Ectodermal cell (in vitro differentiated cells): ENCODE data around the gene B3GNT7. TPM values are rescaled to one million over a fixed set of nuclear protein-coding genes. Genes with fewer than 3 reads are reported as not detected.
"Not testable (repeated sequence)": the region's sequence is repeated elsewhere in the genome, so short reads cannot be mapped to it uniquely, and the experiment has no call there.

Source experiments
- H3K27ac ChIP-seq: 2 replicates; pipeline ENCODE4 v1.7.0; 2013; ENCODE audit warnings: mild to moderate bottlenecking, low read depth, low read length; ENCODE audit not compliant: insufficient read depth, poor library complexity, severe bottlenecking
- H3K27me3 ChIP-seq: 2 replicates; pipeline ENCODE4 v1.7.0; 2013; ENCODE audit warnings: mild to moderate bottlenecking, low read length; ENCODE audit not compliant: insufficient read depth, control insufficient read depth, poor library complexity, severe bottlenecking
- H3K36me3 ChIP-seq: one replicate; pipeline ENCODE4 v1.7.0; 2013; ENCODE audit warnings: low read length; ENCODE audit not compliant: control insufficient read depth, insufficient read depth
- H3K4me1 ChIP-seq: one replicate; pipeline ENCODE4 v1.7.0; 2013; ENCODE audit warnings: low read length; ENCODE audit not compliant: control insufficient read depth, insufficient read depth
- H3K4me3 ChIP-seq: 2 replicates; pipeline ENCODE4 v1.7.0; 2013; ENCODE audit warnings: low read depth, low read length, control low read depth; ENCODE audit not compliant: insufficient read depth
- H3K9me3 ChIP-seq: 2 replicates; pipeline ENCODE4 v1.7.0; 2013; ENCODE audit warnings: mild to moderate bottlenecking, low read length, moderate library complexity; ENCODE audit not compliant: control insufficient read depth
- WGBS, 2 experiments: methylation state at CpG; one replicate each; pipeline ENCODE4 v1.1.7; 2013; ENCODE audit warnings: missing lambda C conversion rate in 2 of 2; 5-methylcytosine and 5-hydroxymethylcytosine counted together
- polyA plus RNA-seq, 4 experiments: library from polyadenylated mRNA; stranded (reverse); fragments of 50-300 nt; gene quantifications; one replicate each; pipeline ENCODE4 v1.2.3, GENCODE V29; 2013

The B3GNT7 gene
- 1.0 TPM for polyA plus RNA-seq (2013, experiment 1 of 4)
- 1.3 TPM for polyA plus RNA-seq (2013, experiment 2 of 4)
- 0.85 TPM for polyA plus RNA-seq (2013, experiment 3 of 4)
- 1.1 TPM for polyA plus RNA-seq (2013, experiment 4 of 4)

- 3% methylated on average over 93 to 95 of the region's 95 CpGs for WGBS, 2 experiments
- no peak within 1 kb of the TSS for H3K27ac ChIP-seq
- H3K9me3 ChIP-seq, result no peaks in the 10 kb centered on the region
- H3K4me3 ChIP-seq, result peak within 1 kb of the TSS; percentile 30
- peaks cover 6% of the 10 kb centered on the region for H3K4me1 ChIP-seq
- peaks cover 35% of the 10 kb centered on the region for H3K27me3 ChIP-seq
- H3K36me3 ChIP-seq, result no peaks in the 10 kb centered on the region
These were observed at the start of gene B3GNT7 for GRCh38 chr2:231395188-231396057. B3GNT7 (plus strand) TSS chr2:231395710; CDS start chr2:231395804, 94 bp downstream.

GRCh38 chr2:231347081-231347480 lies 48.4 kb upstream of the B3GNT7 start:
- Histone ChIP-seq H3K27ac (no peak overlapping the region), H3K27me3 (no peaks in the 10 kb centered on the region), H3K4me1 (peaks cover 8% of the 10 kb centered on the region), H3K4me3 (no peak overlapping the region), H3K36me3 (no peaks in the 10 kb centered on the region), H3K9me3 (no peaks in the 10 kb centered on the region)
- 92 to 93% methylated on average over 5 of the region's 5 CpGs for WGBS, 2 experiments

GRCh38 chr2:231347638-231348037 lies 47.9 kb upstream of the B3GNT7 start:
- H3K4me1 ChIP-seq, result peaks cover 2% of the 10 kb centered on the region
- H3K27me3 ChIP-seq, result no peaks in the 10 kb centered on the region
- WGBS, 2 experiments, result 96 to 97% methylated on average over 1 of the region's 1 CpG
- H3K27ac ChIP-seq, result no peak overlapping the region
- no peaks in the 10 kb centered on the region for H3K9me3 ChIP-seq
- H3K4me3 ChIP-seq, result no peak overlapping the region
- H3K36me3 ChIP-seq, result no peaks in the 10 kb centered on the region

GRCh38 chr2:231348173-231348572 lies 47.3 kb upstream of the B3GNT7 start:
- Histone ChIP-seq H3K4me1 (no peaks in the 10 kb centered on the region), H3K4me3 (no peak overlapping the region), H3K36me3 (no peaks in the 10 kb centered on the region), H3K27ac (no peak overlapping the region), H3K27me3 (no peaks in the 10 kb centered on the region), H3K9me3 (no peaks in the 10 kb centered on the region)
- WGBS, 2 experiments, result 62 to 73% methylated on average over 2 of the region's 2 CpGs

- WGBS, 2 experiments, result 90% methylated on average over 4 to 5 of the region's 5 CpGs
- no peak overlapping the region for H3K27ac ChIP-seq
- H3K36me3 ChIP-seq, result no peaks in the 10 kb centered on the region
- H3K4me3 ChIP-seq, result no peak overlapping the region
- H3K27me3 ChIP-seq, result no peaks in the 10 kb centered on the region
- H3K9me3 ChIP-seq, result no peaks in the 10 kb centered on the region
- no peaks in the 10 kb centered on the region for H3K4me1 ChIP-seq
These were observed 46.7 kb upstream of the B3GNT7 start for GRCh38 chr2:231348704-231349373.

- H3K36me3 ChIP-seq, H3K27me3 ChIP-seq, H3K4me1 ChIP-seq, H3K27ac ChIP-seq, H3K4me3 ChIP-seq, H3K9me3 ChIP-seq: not testable (repeated sequence)
- 90 to 96% methylated on average over 10 of the region's 10 CpGs for WGBS, 2 experiments
These were observed 46.2 kb upstream of the B3GNT7 start for GRCh38 chr2:231349374-231349735.

GRCh38 chr2:231351648-231352047 lies 43.9 kb upstream of the B3GNT7 start:
- no peaks in the 10 kb centered on the region for H3K36me3 ChIP-seq
- 91 to 95% methylated on average over 4 of the region's 5 CpGs for WGBS, 2 experiments
- H3K27ac ChIP-seq, result no peak overlapping the region
- peaks cover 11% of the 10 kb centered on the region for H3K4me1 ChIP-seq
- H3K4me3 ChIP-seq, result no peak overlapping the region
- H3K27me3 ChIP-seq, result no peaks in the 10 kb centered on the region
- no peaks in the 10 kb centered on the region for H3K9me3 ChIP-seq

- H3K4me1 ChIP-seq, result peaks cover 15% of the 10 kb centered on the region
- H3K4me3 ChIP-seq, result no peak overlapping the region
- H3K27ac ChIP-seq, result no peak overlapping the region
- no peaks in the 10 kb centered on the region for H3K27me3 ChIP-seq
- no peaks in the 10 kb centered on the region for H3K9me3 ChIP-seq
- no peaks in the 10 kb centered on the region for H3K36me3 ChIP-seq
- 95 to 97% methylated on average over 5 of the region's 6 CpGs for WGBS, 2 experiments
These were observed 42.0 kb upstream of the B3GNT7 start for GRCh38 chr2:231353469-231353868.

- Histone ChIP-seq H3K9me3 (no peaks in the 10 kb centered on the region), H3K4me1 (peaks cover 15% of the 10 kb centered on the region), H3K4me3 (no peak overlapping the region), H3K36me3 (no peaks in the 10 kb centered on the region), H3K27me3 (no peaks in the 10 kb centered on the region), H3K27ac (no peak overlapping the region)
- 66 to 71% methylated on average over 28 of the region's 28 CpGs for WGBS, 2 experiments
These were observed 39.7 kb upstream of the B3GNT7 start for GRCh38 chr2:231355508-231356465.
